Activated B cell treated with CpG ODN at 0.5 μM for 24 hours (primary cell): Measurements from ENCODE around the gene DRG2. TPM values are rescaled to one million over a fixed set of nuclear protein-coding genes. Genes with fewer than 3 reads are reported as not detected.

Experiments used
- ATAC-seq: fragments of 200-7000 bp; cut with Tn5 transposase; one replicate; pipeline ENCODE4 v1.10.0; 2021; ENCODE audit warnings: low read depth, mild to moderate bottlenecking, moderate library complexity
- CTCF ChIA-PET: fragments of 350-600 bp; sonication (Branson Sonifier 250); formaldehyde crosslinking; loops from one replicate; lab custom pipeline; 2021; ENCODE audit warnings: antibody characterized with exemption; lab: Charles Lee
- POLR2A ChIA-PET: fragments of 350-600 bp; sonication (Branson Sonifier 250); formaldehyde crosslinking; loops from one replicate; lab custom pipeline; 2021; ENCODE audit warnings: antibody characterized with exemption; lab: Charles Lee
- DNase-seq: peaks from one replicate; pipeline ENCODE4 v3.0.0; 2022
- H3K27ac Mint-ChIP-seq: one replicate; pipeline ENCODE4 v1.8.0; 2020; ENCODE audit warnings: mixed read lengths
- H3K27me3 Mint-ChIP-seq: one replicate; pipeline ENCODE4 v1.8.0; 2021; ENCODE audit warnings: mixed read lengths
- H3K36me3 Mint-ChIP-seq: one replicate; pipeline ENCODE4 v1.8.0; 2021; ENCODE audit warnings: low read depth, mixed read lengths
- H3K4me1 Mint-ChIP-seq: one replicate; pipeline ENCODE4 v1.8.0; 2021; ENCODE audit warnings: mixed read lengths
- H3K4me3 Mint-ChIP-seq: one replicate; pipeline ENCODE4 v1.8.0; 2020; ENCODE audit warnings: mild to moderate bottlenecking, mixed read lengths
- H3K9me3 Mint-ChIP-seq: one replicate; pipeline ENCODE4 v1.8.0; 2020; ENCODE audit warnings: mixed read lengths
- CTCF ChIP-seq: fragments of 200-600 bp; IDR thresholded peaks from one replicate; pipeline ENCODE4 v1.8.0; 2022; ENCODE audit warnings: antibody characterized with exemption, mild to moderate bottlenecking
- intact Hi-C: fragments of 100-400 bp; cut with micrococcal nuclease; formaldehyde crosslinking; loops from one replicate; pipeline ENCODE4 v1.15.1; 2024
- total RNA-seq: library from RNA; stranded (reverse); gene quantifications from 2 replicates; pipeline ENCODE4 v1.2.3, GENCODE V29; 2022

The DRG2 gene
- total RNA-seq, 1 donor from 2014 or later = 67.1 TPM

GRCh38 chr17:18045691-18046350 is 41.9 kb upstream of the DRG2 start:
- no peak for TF ChIP-seq CTCF
- no peaks in the 10 kb centered on the region for H3K27me3 Mint-ChIP-seq
- intact Hi-C loops = no loop called here
- no peak overlapping the region for H3K4me3 Mint-ChIP-seq
- peaks cover 20% of the 10 kb centered on the region for H3K4me1 Mint-ChIP-seq
- CTCF ChIA-PET = no interaction called here
- no peaks in the 10 kb centered on the region for H3K9me3 Mint-ChIP-seq
- DNase-seq (no peak), ATAC-seq (peak; percentile 45)
- no peak overlapping the region for H3K27ac Mint-ChIP-seq
- POLR2A ChIA-PET = no interaction called here
- H3K36me3 Mint-ChIP-seq = peaks cover 19% of the 10 kb centered on the region

- Mint-ChIP-seq H3K9me3 (no peaks in the 10 kb centered on the region), H3K4me3 (no peak overlapping the region), H3K27me3 (no peaks in the 10 kb centered on the region), H3K27ac (no peak overlapping the region), H3K4me1 (no peaks in the 10 kb centered on the region), H3K36me3 (peaks cover 56% of the 10 kb centered on the region)
- CTCF ChIA-PET = no interaction called here
- DNase-seq (no peak), ATAC-seq (no peak)
- POLR2A ChIA-PET = no interaction called here
- intact Hi-C loops = no loop called here
- TF ChIP-seq CTCF = no peak
Observed at GRCh38 chr17:18055597-18055996, 32.2 kb upstream of the DRG2 start.

GRCh38 chr17:18056214-18056613 is 31.5 kb upstream of the DRG2 start:
- no peaks in the 10 kb centered on the region for H3K9me3 Mint-ChIP-seq
- no peaks in the 10 kb centered on the region for H3K27me3 Mint-ChIP-seq
- no peaks in the 10 kb centered on the region for H3K4me1 Mint-ChIP-seq
- H3K36me3 Mint-ChIP-seq = peaks cover 59% of the 10 kb centered on the region
- no peak overlapping the region for H3K4me3 Mint-ChIP-seq
- no peak overlapping the region for H3K27ac Mint-ChIP-seq
- ChIA-PET CTCF (no interaction called here), POLR2A (no interaction called here)
- intact Hi-C loops = no loop called here
- ATAC-seq = no peak
- no peak for DNase-seq
- no peak for TF ChIP-seq CTCF

- H3K9me3 Mint-ChIP-seq = no peaks in the 10 kb centered on the region
- H3K27ac Mint-ChIP-seq = no peak overlapping the region
- DNase-seq (no peak), ATAC-seq (no peak)
- H3K4me1 Mint-ChIP-seq = no peaks in the 10 kb centered on the region
- no peak overlapping the region for H3K4me3 Mint-ChIP-seq
- peaks cover 77% of the 10 kb centered on the region for H3K36me3 Mint-ChIP-seq
- POLR2A ChIA-PET = interaction anchor here (0.8 kb wide), 1 partner anchor 348 kb away, joined by 9 read pairs; no protein-coding TSS in a partner anchor
- intact Hi-C loops = no loop called here
- no peaks in the 10 kb centered on the region for H3K27me3 Mint-ChIP-seq
- TF ChIP-seq CTCF = no peak
- CTCF ChIA-PET = no interaction called here
Observed at GRCh38 chr17:18059283-18059682, 28.5 kb upstream of the DRG2 start.

GRCh38 chr17:18064053-18064452 is 23.7 kb upstream of the DRG2 start:
- intact Hi-C loops = no loop called here
- no peak overlapping the region for H3K27ac Mint-ChIP-seq
- H3K4me3 Mint-ChIP-seq = no peak overlapping the region
- no peak for ATAC-seq
- H3K4me1 Mint-ChIP-seq = no peaks in the 10 kb centered on the region
- no peak for DNase-seq
- no peak for TF ChIP-seq CTCF
- no peaks in the 10 kb centered on the region for H3K27me3 Mint-ChIP-seq
- ChIA-PET POLR2A (no interaction called here), CTCF (no interaction called here)
- H3K36me3 Mint-ChIP-seq = peaks cover 61% of the 10 kb centered on the region
- H3K9me3 Mint-ChIP-seq = no peaks in the 10 kb centered on the region
